NT2/D1 (cell line): ENCODE measurements around the gene KCNH6.

Source experiments
- SUZ12 ChIP-seq: IDR thresholded peaks from 2 replicates; pipeline ENCODE4 v1.6.1; 2011; ENCODE audit not compliant: insufficient read length, insufficient read depth; ENCODE audit errors: extremely low read depth
- YY1 ChIP-seq: IDR thresholded peaks from 2 replicates; pipeline ENCODE4 v1.6.1; 2011; ENCODE audit not compliant: insufficient read length, insufficient read depth
- ZNF274 ChIP-seq: IDR thresholded peaks from 2 replicates; pipeline ENCODE4 v1.6.1; 2011; ENCODE audit warnings: mild to moderate bottlenecking, low read depth, low read length

DNA sequence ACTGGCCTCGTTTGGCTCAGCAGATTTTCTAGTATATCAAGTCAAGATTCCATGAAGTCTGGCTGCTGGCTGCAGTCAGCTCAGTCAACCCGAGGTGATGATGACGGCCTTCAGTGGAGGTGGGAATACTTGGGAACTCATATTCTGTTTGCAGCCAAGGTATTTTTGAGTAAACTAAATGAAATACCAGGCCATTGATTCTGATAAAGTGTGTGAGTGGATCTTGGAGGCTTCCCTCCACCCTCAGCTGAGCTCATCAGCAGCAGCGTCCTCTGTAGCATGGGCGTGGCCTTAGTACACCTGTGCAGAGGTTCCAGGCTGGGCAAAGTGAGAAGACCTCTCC lies 55.6 kb downstream of the KCNH6 start:
- no peak for TF ChIP-seq YY1
- no peak for TF ChIP-seq ZNF274
- TF ChIP-seq SUZ12, result no peak
